ENCODE measurements around the gene SLC4A5. TPM values are rescaled to one million over a fixed set of nuclear protein-coding genes. Genes with fewer than 3 reads are reported as not detected.

The SLC4A5 gene
- total RNA-seq, 2 donors from 2014 or later: 0.45 to 2.8 TPM

DNA sequence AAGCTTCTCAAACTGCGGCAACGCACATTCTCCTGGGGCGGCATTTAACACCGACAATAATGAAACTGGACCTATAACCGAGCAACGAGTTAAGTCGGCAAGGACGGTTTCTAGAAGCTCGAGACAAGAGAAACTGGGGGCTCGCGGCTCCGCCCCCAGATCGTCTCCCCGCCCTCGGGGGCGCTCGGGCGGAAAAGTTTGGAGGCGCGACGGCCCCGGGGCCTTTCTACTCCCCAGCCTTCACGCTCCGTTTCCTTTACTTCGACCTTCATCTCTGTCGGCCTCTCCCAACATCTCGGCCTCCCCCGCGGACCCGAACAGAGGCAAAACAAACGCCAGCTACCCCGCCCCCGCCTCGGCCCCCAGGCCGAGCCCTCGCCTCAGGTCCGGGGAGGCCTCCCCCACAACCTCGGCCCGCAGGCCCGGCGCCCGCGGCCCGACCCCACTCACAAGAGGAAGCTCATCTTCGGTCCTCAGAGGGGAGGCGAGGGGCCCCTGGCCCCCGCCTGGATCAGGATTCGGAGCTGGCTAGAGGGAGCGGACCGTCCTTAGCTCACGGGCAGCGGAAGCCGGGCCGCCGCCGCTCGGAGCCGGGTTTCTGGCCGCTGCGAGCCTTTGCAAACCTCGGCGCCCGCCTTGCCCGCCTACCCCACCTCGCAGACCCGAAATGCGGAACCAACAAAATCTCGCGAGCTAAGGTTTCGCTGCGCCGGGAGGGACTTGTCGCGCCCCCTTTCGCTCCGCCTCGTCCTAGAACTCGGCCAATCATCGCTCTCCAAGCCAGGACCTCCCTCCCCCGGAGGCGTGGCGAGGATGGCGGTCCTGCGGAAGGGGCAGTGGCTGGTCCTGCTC lies 164.8 kb downstream of the SLC4A5 start, which contains the start of gene MOB1A:
Gene MOB1A (minus strand): TSS at position 669 of the 852 bp plus-strand sequence. CDS start 205 bp downstream, at position 464.
- TF ChIP-seq CTCF (IDR thresholded peaks at IDR 0.05): no peak
- Histone ChIP-seq H3K27me3 (no peaks in the 10 kb centered on the region), H3K9ac (ENCODE audit: low read depth in 2 of 2, low read length in 2 of 2) (peak within 1 kb of the TSS; percentile 77 to 93), H3K4me3 (peak within 1 kb of the TSS; percentile 69), H3K27ac (peak within 1 kb of the TSS; percentile 89), H3K36me3 (no peaks in the 10 kb centered on the region), H3K9me3 (no peaks in the 10 kb centered on the region), H3K4me1 (peaks cover 6% of the 10 kb centered on the region)
- DNase-seq: peak; percentile 99
- intact Hi-C loops (cut with DNase I): no loop called here

GRCh38 chr2:74177696-74178095 lies 165.5 kb downstream of the SLC4A5 start:
- no peaks in the 10 kb centered on the region for H3K36me3 ChIP-seq
- H3K9ac ChIP-seq (ENCODE audit: low read depth in 2 of 2, low read length in 2 of 2): peak overlapping the region; percentile 77 to 93
- peak overlapping the region; percentile 89 for H3K27ac ChIP-seq
- TF ChIP-seq CTCF (IDR thresholded peaks at IDR 0.05): no peak
- intact Hi-C loops (cut with DNase I): no loop called here
- DNase-seq: no peak
- H3K9me3 ChIP-seq: no peaks in the 10 kb centered on the region
- peak overlapping the region; percentile 69 for H3K4me3 ChIP-seq
- H3K27me3 ChIP-seq: no peaks in the 10 kb centered on the region
- peaks cover 6% of the 10 kb centered on the region for H3K4me1 ChIP-seq

DNA sequence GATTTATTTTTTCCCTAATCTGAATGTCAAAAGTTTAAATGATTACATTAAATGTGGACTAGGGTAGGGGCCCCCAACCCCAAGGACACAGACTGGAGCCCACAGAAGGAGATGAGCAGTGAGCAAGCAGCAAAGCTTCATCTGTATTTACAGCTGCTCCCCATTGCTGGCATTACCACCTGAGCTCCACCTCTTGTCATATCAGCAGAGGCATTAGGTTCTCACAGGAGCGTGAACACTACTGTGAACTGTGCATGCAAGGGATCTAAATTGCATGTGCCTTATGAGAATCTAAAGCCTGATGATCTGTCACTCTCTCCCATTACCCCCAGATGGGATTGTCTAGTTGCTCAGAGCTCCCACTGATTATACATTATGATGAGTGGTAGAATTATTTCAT lies 168.3 kb downstream of the SLC4A5 start:
- H3K36me3 ChIP-seq: no peaks in the 10 kb centered on the region
- intact Hi-C loops (cut with DNase I): no loop called here
- H3K9me3 ChIP-seq: no peaks in the 10 kb centered on the region
- TF ChIP-seq CTCF (IDR thresholded peaks at IDR 0.05): no peak
- no peak overlapping the region for H3K9ac ChIP-seq (ENCODE audit: low read depth in 2 of 2, low read length in 2 of 2)
- no peak for DNase-seq
- no peak overlapping the region for H3K4me3 ChIP-seq
- H3K4me1 ChIP-seq: peaks cover 6% of the 10 kb centered on the region
- H3K27me3 ChIP-seq: no peaks in the 10 kb centered on the region
- no peak overlapping the region for H3K27ac ChIP-seq

GRCh38 chr2:74168739-74169138 lies 174.5 kb downstream of the SLC4A5 start:
- Histone ChIP-seq H3K27me3 (no peaks in the 10 kb centered on the region), H3K36me3 (peaks cover 12% of the 10 kb centered on the region), H3K27ac (no peak overlapping the region), H3K4me1 (no peaks in the 10 kb centered on the region), H3K9ac (ENCODE audit: low read depth in 2 of 2, low read length in 2 of 2) (no peak overlapping the region), H3K9me3 (no peaks in the 10 kb centered on the region), H3K4me3 (no peak overlapping the region)
- no peak for TF ChIP-seq CTCF (IDR thresholded peaks at IDR 0.05)
- intact Hi-C loops (cut with DNase I): no loop called here
- DNase-seq: no peak

Other genes starting within 250 kb of the SLC4A5 start
- 10 to 100 TPM; 44.8 to 95.1 TPM for gene BOLA3, start 195.5 kb downstream of the SLC4A5 start, total RNA-seq
- gene MOB1A, start 164.5 kb downstream of the SLC4A5 start, total RNA-seq: 100 to 1,000 TPM; 124 to 160 TPM
- 10 to 100 TPM; 44.9 to 89.2 TPM for gene MTHFD2, start 144.8 kb downstream of the SLC4A5 start, total RNA-seq
- gene DCTN1, start 36.9 kb upstream of the SLC4A5 start, total RNA-seq: 100 to 1,000 TPM; 111 to 114 TPM
- gene C2orf81, start 78.2 kb upstream of the SLC4A5 start, total RNA-seq: 1 to 10 TPM in 1 of 2 donors, under 1 TPM in 1; 0.62 to 1.1 TPM
- 1 to 10 TPM; 7.5 to 9.0 TPM for gene WDR54, start 78.3 kb upstream of the SLC4A5 start, total RNA-seq
- 10 to 100 TPM; 51.4 to 89.9 TPM for gene RTKN, start 98.5 kb upstream of the SLC4A5 start, total RNA-seq
- gene INO80B, start 111.7 kb upstream of the SLC4A5 start, total RNA-seq: 10 to 100 TPM; 18.2 to 23.9 TPM
- gene WBP1, start 115.0 kb upstream of the SLC4A5 start, total RNA-seq: 10 to 100 TPM; 47.6 to 48.3 TPM
- gene MOGS, start 122.0 kb upstream of the SLC4A5 start, total RNA-seq: 10 to 100 TPM; 42.4 to 86.2 TPM
- 10 to 100 TPM; 64.6 to 90.3 TPM for gene MRPL53, start 129.3 kb upstream of the SLC4A5 start, total RNA-seq
- 10 to 100 TPM; 14.5 to 28.3 TPM for gene CCDC142, start 139.6 kb upstream of the SLC4A5 start, total RNA-seq
- 10 to 100 TPM; 23.3 to 25.2 TPM for gene TTC31, start 139.7 kb upstream of the SLC4A5 start, total RNA-seq
- gene LBX2, start 156.2 kb upstream of the SLC4A5 start, total RNA-seq: under 1 TPM; 0.50 to 0.99 TPM
- 10 to 100 TPM; 16.1 to 19.9 TPM for gene PCGF1, start 164.3 kb upstream of the SLC4A5 start, total RNA-seq
- under 1 TPM; 0.12 to 0.40 TPM for gene TLX2, start 171.0 kb upstream of the SLC4A5 start, total RNA-seq
- 10 to 100 TPM; 34.2 to 36.8 TPM for gene DQX1, start 182.8 kb upstream of the SLC4A5 start, total RNA-seq
- gene AUP1, start 186.3 kb upstream of the SLC4A5 start, total RNA-seq: 100 to 1,000 TPM; 107 to 212 TPM
- 10 to 100 TPM; 26.3 to 41.5 TPM for gene HTRA2, start 186.5 kb upstream of the SLC4A5 start, total RNA-seq
- gene LOXL3, start 210.5 kb upstream of the SLC4A5 start, total RNA-seq: 1 to 10 TPM; 2.9 to 4.7 TPM
- 10 to 100 TPM; 20.9 to 26.5 TPM for gene DOK1, start 211.3 kb upstream of the SLC4A5 start, total RNA-seq

All from colonic mucosa (tissue), 4 donors.